GM13977 (cell line): ENCODE results near the gene ISOC2.
A peak's percentile ranks its signal among the peaks of the same experiment; 100 is the strongest.
"Not testable (repeated sequence)": the region's sequence is repeated elsewhere in the genome, so short reads cannot be mapped to it uniquely, and the experiment has no call there.

Source experiments
- DNase-seq: peaks from one replicate; pipeline ENCODE4 v3.0.0; 2012; ENCODE audit warnings: low spot score
- in situ Hi-C: fragments of 300-500 bp; cut with MboI; formaldehyde crosslinking; loops from one replicate; pipeline ENCODE4 v1.12.0; 2022; ENCODE audit warnings: low sequenced_read_pairs, low pct_unique_long_range_greater_than_20kb, mixed read lengths, inconsistent platforms; ENCODE audit not compliant: unreplicated experiment
- TF ChIP-seq, protein P1 (sequence below): IDR thresholded peaks from 2 replicates; pipeline ENCODE4 v1.5.1; 2012; ENCODE audit warnings: mild to moderate bottlenecking, control low read depth; ENCODE audit not compliant: insufficient read depth; ENCODE audit errors: extremely low read depth, missing control alignments

ISOC2 gene

DNA sequence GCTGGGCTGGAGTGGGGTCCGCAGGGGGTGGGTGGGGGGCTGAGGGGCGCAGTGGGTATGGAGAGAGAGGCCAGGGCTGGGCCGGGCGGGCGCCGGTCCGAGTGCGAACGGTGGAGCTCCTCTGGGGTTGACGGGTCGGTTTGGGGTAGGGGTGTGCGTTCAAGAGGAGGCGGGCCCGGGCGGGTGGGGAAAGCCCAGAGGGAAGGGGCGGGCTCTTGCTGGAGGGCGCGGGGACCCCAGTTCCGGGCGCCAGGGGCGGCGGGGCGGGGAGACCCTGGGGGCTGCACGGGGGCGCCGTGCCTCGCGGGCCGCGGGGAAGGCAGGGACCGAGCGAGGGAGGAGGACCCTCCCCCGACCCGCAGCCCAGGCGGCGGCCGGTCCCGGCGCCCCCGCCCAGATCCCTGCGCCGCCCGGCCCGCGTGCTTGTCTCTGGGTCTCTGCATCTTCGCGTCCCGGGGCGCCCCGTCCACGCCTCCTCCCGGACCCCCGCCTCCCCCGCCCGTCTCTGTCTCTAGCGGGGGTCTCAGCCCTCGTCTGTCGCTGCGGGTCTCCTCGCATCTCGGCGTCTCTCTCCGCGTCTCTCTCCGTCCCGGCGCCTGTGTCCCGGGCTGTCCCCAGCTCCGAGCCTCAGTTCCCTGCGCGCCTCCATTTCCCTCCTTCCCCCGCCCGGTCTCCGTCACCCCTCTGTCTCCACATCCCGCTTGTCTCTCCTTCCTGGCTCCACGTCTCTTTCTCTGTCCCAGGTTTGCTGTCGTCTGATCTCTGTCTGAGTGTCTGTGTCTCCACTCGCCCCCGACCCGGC, 10.1 kb downstream of the ISOC2 start:
- in situ Hi-C loops, result no loop called here
- peak; percentile 63 for DNase-seq
- TF ChIP-seq, protein P1, sequence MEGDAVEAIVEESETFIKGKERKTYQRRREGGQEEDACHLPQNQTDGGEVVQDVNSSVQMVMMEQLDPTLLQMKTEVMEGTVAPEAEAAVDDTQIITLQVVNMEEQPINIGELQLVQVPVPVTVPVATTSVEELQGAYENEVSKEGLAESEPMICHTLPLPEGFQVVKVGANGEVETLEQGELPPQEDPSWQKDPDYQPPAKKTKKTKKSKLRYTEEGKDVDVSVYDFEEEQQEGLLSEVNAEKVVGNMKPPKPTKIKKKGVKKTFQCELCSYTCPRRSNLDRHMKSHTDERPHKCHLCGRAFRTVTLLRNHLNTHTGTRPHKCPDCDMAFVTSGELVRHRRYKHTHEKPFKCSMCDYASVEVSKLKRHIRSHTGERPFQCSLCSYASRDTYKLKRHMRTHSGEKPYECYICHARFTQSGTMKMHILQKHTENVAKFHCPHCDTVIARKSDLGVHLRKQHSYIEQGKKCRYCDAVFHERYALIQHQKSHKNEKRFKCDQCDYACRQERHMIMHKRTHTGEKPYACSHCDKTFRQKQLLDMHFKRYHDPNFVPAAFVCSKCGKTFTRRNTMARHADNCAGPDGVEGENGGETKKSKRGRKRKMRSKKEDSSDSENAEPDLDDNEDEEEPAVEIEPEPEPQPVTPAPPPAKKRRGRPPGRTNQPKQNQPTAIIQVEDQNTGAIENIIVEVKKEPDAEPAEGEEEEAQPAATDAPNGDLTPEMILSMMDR, result no peak

DNA sequence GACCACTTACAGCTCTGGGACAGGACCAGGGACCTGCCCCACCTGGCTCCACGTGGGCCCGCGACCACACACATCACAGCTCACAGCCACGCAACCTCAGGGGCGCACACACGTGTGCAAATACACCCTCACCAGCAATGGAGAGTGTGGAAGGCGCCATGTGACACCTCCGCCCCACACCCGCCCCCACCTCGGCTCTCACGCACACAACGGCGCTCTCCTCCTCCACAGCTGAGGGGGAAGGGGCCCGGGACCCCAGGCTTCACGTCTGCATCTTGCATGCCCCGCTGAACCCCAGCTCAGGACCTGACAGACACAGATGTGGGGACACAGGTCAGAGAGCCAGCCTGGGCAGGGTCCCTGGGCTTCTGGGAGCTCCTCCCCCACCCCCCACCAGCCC, 12.0 kb downstream of the ISOC2 start:
- DNase-seq, result no peak
- in situ Hi-C loops, result no loop called here
- TF ChIP-seq, protein P1, result no peak

DNA sequence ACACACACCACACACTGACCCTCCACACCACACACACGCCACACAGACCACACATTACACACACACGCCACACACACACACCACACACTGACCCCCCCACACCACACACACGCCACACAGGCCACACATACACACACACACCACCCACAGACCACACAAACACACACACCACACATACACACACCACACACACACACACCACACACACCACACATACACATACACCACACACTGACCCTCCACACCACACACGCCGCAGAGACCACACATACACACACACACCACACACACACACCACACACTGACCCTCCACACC, 13.3 kb downstream of the ISOC2 start:
- in situ Hi-C loops, DNase-seq: not testable (repeated sequence)

- in situ Hi-C loops, result no loop called here
- TF ChIP-seq, protein P1, result no peak
- DNase-seq, result no peak
These were observed 13.8 kb downstream of the ISOC2 start for GRCh38 chr19:55447421-55448174.

- in situ Hi-C loops, result no loop called here
- no peak for DNase-seq
- TF ChIP-seq, protein P1, result no peak
These were observed 15.4 kb downstream of the ISOC2 start for GRCh38 chr19:55446060-55446459.

DNA sequence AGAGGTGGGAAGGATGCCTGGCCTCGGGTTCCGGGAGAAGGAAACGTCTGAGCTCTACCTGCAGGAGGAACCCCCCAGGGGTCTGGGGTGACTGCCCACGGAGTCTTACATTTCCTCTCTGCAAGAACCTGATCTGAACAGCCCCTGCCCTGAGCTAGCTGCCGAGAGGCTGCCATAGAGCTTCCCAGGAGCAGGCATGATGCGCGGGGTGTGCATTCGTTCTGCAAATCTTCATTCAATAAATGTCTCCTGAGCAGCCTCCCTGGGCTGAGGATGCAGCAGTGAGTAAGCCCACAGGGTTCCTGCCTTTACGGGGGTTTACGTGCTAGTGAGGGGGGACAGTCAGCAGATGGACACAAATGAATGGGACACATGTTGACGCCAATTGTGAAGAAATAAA, 16.8 kb downstream of the ISOC2 start:
- in situ Hi-C loops, result no loop called here
- DNase-seq, result no peak
- TF ChIP-seq, protein P1, result no peak

GRCh38 chr19:55443824-55444480, 17.5 kb downstream of the ISOC2 start:
- TF ChIP-seq, protein P1, result no peak
- in situ Hi-C loops, result no loop called here

More at GRCh38 chr19:55443824-55444480, 17.5 kb downstream of the ISOC2 start:
- DNase-seq, result no peak
